IMR-90 (cell line): Measurements from ENCODE around the gene FAM186B. TPM values are rescaled to one million over a fixed set of nuclear protein-coding genes. Genes with fewer than 3 reads are reported as not detected.

Source experiments
- ATAC-seq: fragments of 200-7000 bp; cut with Tn5 transposase; 2 replicates; pipeline ENCODE4 v1.9.1; 2020; ENCODE audit warnings: low read depth, mild to moderate bottlenecking, moderate library complexity
- BruUV-seq: library from RNA; stranded (reverse); fragments of 400-500 nt; replicated peaks from 2 replicates; lab custom pipeline; 2021; lab: Mats Ljungman, UMichigan
- CTCF ChIA-PET: fragments of 300-600 bp; formaldehyde crosslinking; extraction: SDS; loops from one replicate; lab custom pipeline; 2021; ENCODE audit warnings: antibody characterized with exemption; lab: Yijun Ruan, JAX
- POLR2A ChIA-PET: fragments of 300-600 bp; sonication (Branson Sonifier 250); formaldehyde crosslinking; loops from one replicate; lab custom pipeline; 2022; ENCODE audit warnings: antibody characterized with exemption; ENCODE audit not compliant: unreplicated experiment; lab: Charles Lee
- DNase-seq: peaks from one replicate; pipeline ENCODE4 v3.0.0; 2013
- H2AFZ ChIP-seq: replicated peaks from 2 replicates; pipeline ENCODE3; 2013; ENCODE audit warnings: low read length, mild to moderate bottlenecking; ENCODE audit not compliant: poor library complexity
- H2AK5ac ChIP-seq: 2 replicates; pipeline ENCODE4 v1.6.1; 2013; ENCODE audit warnings: low read depth, low read length, inconsistent platforms
- H2AK9ac ChIP-seq: replicated peaks from 2 replicates; pipeline ENCODE3; 2013; ENCODE audit warnings: mild to moderate bottlenecking, low read depth, low read length, moderate library complexity; ENCODE audit not compliant: poor library complexity
- H2BK120ac ChIP-seq: 2 replicates; pipeline ENCODE4 v1.6.1; 2013; ENCODE audit warnings: low read depth, low read length, inconsistent platforms
- H2BK15ac ChIP-seq: 3 replicates; pipeline ENCODE4 v1.6.1; 2013; ENCODE audit warnings: low read depth, low read length, inconsistent platforms
- H2BK20ac ChIP-seq: 2 replicates; pipeline ENCODE4 v1.6.1; 2013; ENCODE audit warnings: low read depth, mild to moderate bottlenecking, inconsistent platforms, low read length, moderate library complexity
- H2BK5ac ChIP-seq: 2 replicates; pipeline ENCODE4 v1.6.1; 2013; ENCODE audit warnings: mild to moderate bottlenecking, low read depth, low read length, inconsistent platforms; ENCODE audit not compliant: poor library complexity, severe bottlenecking
- H3K14ac ChIP-seq: replicated peaks from 2 replicates; pipeline ENCODE4 v1.6.1; 2013; ENCODE audit warnings: low read depth, low read length, inconsistent platforms
- H3K18ac ChIP-seq: 2 replicates; pipeline ENCODE4 v1.6.1; 2013; ENCODE audit warnings: low read depth, low read length, control low read depth
- H3K23ac ChIP-seq: 2 replicates; pipeline ENCODE4 v1.6.1; 2013; ENCODE audit warnings: low read depth, low read length, inconsistent platforms
- H3K27ac ChIP-seq: 2 replicates; pipeline ENCODE4 v1.5.1; 2013; ENCODE audit warnings: mild to moderate bottlenecking, control low read depth, low read length; ENCODE audit not compliant: insufficient read depth
- H3K27me3 ChIP-seq: 2 replicates; pipeline ENCODE4 v1.6.1; 2013; ENCODE audit warnings: low read length; ENCODE audit not compliant: control insufficient read depth, insufficient read depth
- H3K36me3 ChIP-seq: 2 replicates; pipeline ENCODE4 v1.6.1; 2013; ENCODE audit warnings: low read length, mixed read lengths; ENCODE audit not compliant: control insufficient read depth, insufficient read depth
- H3K4ac ChIP-seq: 2 replicates; pipeline ENCODE4 v1.6.1; 2013; ENCODE audit warnings: low read depth, low read length, inconsistent platforms
- H3K4me1 ChIP-seq: 2 replicates; pipeline ENCODE4 v1.6.1; 2013; ENCODE audit warnings: low read length, mixed read lengths; ENCODE audit not compliant: control insufficient read depth, insufficient read depth
- H3K4me2 ChIP-seq: 2 replicates; pipeline ENCODE4 v1.6.1; 2013; ENCODE audit warnings: low read depth, mild to moderate bottlenecking, control low read depth, low read length, moderate library complexity
- H3K4me3 ChIP-seq: 2 replicates; pipeline ENCODE4 v1.5.1; 2013; ENCODE audit warnings: low read depth, mild to moderate bottlenecking, control low read depth, low read length, moderate library complexity; ENCODE audit not compliant: insufficient read depth
- H3K56ac ChIP-seq: 2 replicates; pipeline ENCODE4 v1.6.1; 2013; ENCODE audit warnings: low read length, inconsistent platforms; ENCODE audit not compliant: insufficient read depth; ENCODE audit errors: extremely low read depth
- H3K79me1 ChIP-seq, 2 experiments: 2 replicates each; pipeline ENCODE4 v1.6.1; 2013; ENCODE audit warnings: low read length in 2 of 2, inconsistent platforms in 1 of 2, low read depth in 1 of 2
- H3K9ac ChIP-seq: 2 replicates; pipeline ENCODE4 v1.6.1; 2013; ENCODE audit warnings: low read depth, low read length, control low read depth
- H3K9me1 ChIP-seq: 2 replicates; pipeline ENCODE4 v1.6.1; 2013; ENCODE audit warnings: low read length, inconsistent platforms; ENCODE audit not compliant: insufficient read depth
- H3K9me3 ChIP-seq: 2 replicates; pipeline ENCODE4 v1.6.1; 2013; ENCODE audit warnings: low read length; ENCODE audit not compliant: control insufficient read depth, insufficient read depth
- H4K20me1 ChIP-seq: 2 replicates; pipeline ENCODE4 v1.6.1; 2013; ENCODE audit warnings: low read length, inconsistent platforms; ENCODE audit not compliant: insufficient read depth
- H4K5ac ChIP-seq: 2 replicates; pipeline ENCODE4 v1.6.1; 2013; ENCODE audit warnings: mild to moderate bottlenecking, low read depth, low read length, control low read depth
- H4K8ac ChIP-seq, 2 experiments: 2 replicates each; pipeline ENCODE4 v1.6.1; 2013; ENCODE audit warnings: low read depth in 2 of 2, low read length in 2 of 2, control low read depth in 1 of 2, inconsistent platforms in 1 of 2
- H4K91ac ChIP-seq: 2 replicates; pipeline ENCODE4 v1.6.1; 2013; ENCODE audit warnings: low read depth, low read length, inconsistent platforms; ENCODE audit not compliant: insufficient read depth
- BHLHE40 ChIP-seq: fragments of 150-350 bp; IDR thresholded peaks from 2 replicates; pipeline ENCODE4 v1.6.1; 2016; ENCODE audit warnings: mild to moderate bottlenecking, low read depth, low read length
- ELK1 ChIP-seq: fragments of 150-350 bp; IDR thresholded peaks from 2 replicates; pipeline ENCODE4 v1.6.1; 2016; ENCODE audit warnings: low read depth, mild to moderate bottlenecking, low read length, moderate library complexity, borderline replicate concordance
- MAFK ChIP-seq: IDR thresholded peaks from 2 replicates; pipeline ENCODE4 v1.6.1; 2012; ENCODE audit warnings: low read depth, low read length, improper control_type of control experiment
- MXI1 ChIP-seq: IDR thresholded peaks from 2 replicates; pipeline ENCODE4 v1.6.1; 2012; ENCODE audit warnings: low read depth, mild to moderate bottlenecking, low read length, moderate library complexity, borderline replicate concordance
- POLR2A ChIP-seq: IDR thresholded peaks from 2 replicates; pipeline ENCODE4 v1.6.1; 2012; ENCODE audit warnings: mild to moderate bottlenecking, low read depth, low read length
- RAD21 ChIP-seq: IDR thresholded peaks from 2 replicates; pipeline ENCODE4 v1.6.1; 2012; ENCODE audit warnings: low read length, improper control_type of control experiment
- SMC3 ChIP-seq: fragments of 150-350 bp; IDR thresholded peaks from 2 replicates; pipeline ENCODE4 v1.6.1; 2016; ENCODE audit warnings: low read depth, mild to moderate bottlenecking, antibody characterized with exemption, low read length, moderate library complexity
- USF2 ChIP-seq: fragments of 150-350 bp; IDR thresholded peaks from 2 replicates; pipeline ENCODE4 v1.6.1; 2017; ENCODE audit warnings: mild to moderate bottlenecking, antibody characterized with exemption, low read length, low read depth
- WGBS, 2 experiments: methylation state at CpG; one replicate each; pipeline versions ENCODE4 v1.1.5 to v1.1.7; 2013; ENCODE audit warnings: missing lambda C conversion rate in 2 of 2; ENCODE audit not compliant: insufficient read length in 1 of 2; ENCODE audit errors: extremely low coverage in 2 of 2; 5-methylcytosine and 5-hydroxymethylcytosine counted together
- dilution Hi-C: fragments of 300-500 bp; cut with HindIII; formaldehyde crosslinking; loops from one replicate; pipeline ENCODE4 v1.14.3; 2018; ENCODE audit warnings: low sequenced_read_pairs; ENCODE audit not compliant: unreplicated experiment
- in situ Hi-C: fragments of 300-500 bp; cut with MboI; formaldehyde crosslinking; loops from 3 replicates; pipeline ENCODE4 v1.14.3; 2019; ENCODE audit warnings: low sequenced_read_pairs, inconsistent platforms, mixed read lengths
- intact Hi-C: fragments of 100-400 bp; cut with micrococcal nuclease; formaldehyde crosslinking; loops from 2 replicates; pipeline ENCODE4 v1.10.0; 2022
- polyA plus RNA-seq, 3 experiments: library from polyadenylated mRNA; depleted of rRNA; stranded (reverse); fragments of >200 nt; gene quantifications; 2 replicates each; pipeline ENCODE4 v1.2.3, GENCODE V29; 2012; ENCODE audit warnings: low replicate concordance in 1 of 3
- total RNA-seq: library from RNA; depleted of rRNA; stranded (reverse); fragments of >200 nt; gene quantifications from 2 replicates; pipeline ENCODE4 v1.2.3, GENCODE V29; 2012

FAM186B gene
- total and polyA plus RNA-seq, 2 of the 4 experiments (the other 2 are of a cell fraction): 0.10 to 0.18 TPM

DNA sequence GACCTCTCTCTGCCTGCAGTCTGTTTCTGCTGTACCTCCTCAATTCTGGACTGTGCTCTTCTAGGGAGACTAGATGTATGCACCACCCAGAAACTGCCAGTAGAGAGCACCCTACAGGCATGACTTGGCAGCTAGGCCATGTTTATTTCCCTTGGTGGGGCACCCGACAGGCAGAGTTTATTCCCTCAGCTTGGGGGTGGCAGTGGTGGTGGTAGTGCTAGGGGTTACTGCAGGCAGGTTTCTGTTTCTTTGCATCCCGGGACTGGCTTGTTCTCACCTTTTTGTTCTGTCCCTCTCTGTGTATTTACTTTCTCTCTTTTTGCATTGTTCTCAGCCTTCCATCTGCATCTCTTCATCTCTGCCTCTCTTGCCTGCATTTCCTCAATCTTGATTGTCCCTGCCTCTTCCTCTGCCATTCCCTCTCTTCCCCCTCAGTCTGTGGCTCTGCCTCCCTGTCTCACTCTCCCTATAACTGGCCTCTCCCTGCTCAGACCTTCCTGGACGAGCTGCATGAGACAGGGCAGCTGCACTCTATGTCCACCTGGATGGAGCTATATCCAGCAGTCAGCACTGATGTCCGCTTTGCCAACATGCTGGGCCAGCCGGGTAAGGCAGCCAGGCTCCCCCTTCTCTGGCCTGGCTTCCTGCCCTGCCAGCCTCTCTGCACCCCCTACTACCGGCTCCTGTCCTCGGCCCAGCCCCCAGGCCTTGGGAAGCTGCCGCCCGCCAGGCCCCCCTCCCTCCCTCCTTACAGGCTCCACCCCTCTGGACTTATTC is 31.7 kb upstream of the FAM186B start (continued):
- TF ChIP-seq SMC3 (peak; percentile 74), MXI1 (no peak), MAFK (no peak)

- no peak for TF ChIP-seq SMC3
- no peak for TF ChIP-seq RAD21
- TF ChIP-seq BHLHE40: no peak
- no peak for TF ChIP-seq POLR2A
- TF ChIP-seq USF2: no peak
- no peak for TF ChIP-seq ELK1
- no peak overlapping the region for H3K4ac ChIP-seq
- no peak overlapping the region for H2BK120ac ChIP-seq
- no peak overlapping the region for H2AFZ ChIP-seq
- H3K18ac ChIP-seq: no peak overlapping the region
- H3K9me3 ChIP-seq: no peaks in the 10 kb centered on the region
- H3K9ac ChIP-seq: no peak overlapping the region; the same call in 1 of the 2 replicates
- H3K4me2 ChIP-seq: no peak overlapping the region
- no peak overlapping the region for H2BK5ac ChIP-seq
- peaks cover 3% of the 10 kb centered on the region; the same call in 1 of the 2 replicates for H4K20me1 ChIP-seq
- no peak overlapping the region for H4K8ac ChIP-seq
- in situ Hi-C loops (no loop called here), intact Hi-C loops (loop anchor here (2.0 kb wide), 2 partner anchors 70 to 126 kb away; partner anchors contain the start of gene FMNL3), dilution Hi-C loops (no loop called here)
- H3K4me1 ChIP-seq: peaks cover 5% of the 10 kb centered on the region; the same call in 1 of the 2 replicates
- no peak overlapping the region for H3K4me3 ChIP-seq
- no peak overlapping the region for H4K91ac ChIP-seq
- H3K14ac ChIP-seq: no peak overlapping the region
- DNase-seq (no peak), ATAC-seq (no peak)
- peaks cover 20% of the 10 kb centered on the region for H3K36me3 ChIP-seq
- BruUV-seq: no TSS peak
- no peak overlapping the region for H2BK15ac ChIP-seq
- no peak overlapping the region for H3K23ac ChIP-seq
- H3K27ac ChIP-seq: no peak overlapping the region
- H3K27me3 ChIP-seq: no peaks in the 10 kb centered on the region
- 81% methylated on average over 11 of the region's 13 CpGs; no CpG with 5 or more reads in 1 of the 2 experiments for WGBS, 2 experiments
- ChIA-PET CTCF (interaction anchor here (1.6 kb wide), 1 partner anchor 18 kb away, joined by 4 read pairs; no protein-coding TSS in a partner anchor), POLR2A (no interaction called here)
- no peak overlapping the region for H4K5ac ChIP-seq
- H2AK5ac ChIP-seq: no peak overlapping the region
- H2BK20ac ChIP-seq: no peak overlapping the region
- no peak overlapping the region for H3K56ac ChIP-seq
- peak overlapping the region; percentile 17 for H2AK9ac ChIP-seq
- no peaks in the 10 kb centered on the region; a peak in 1 of 4 replicates for H3K79me1 ChIP-seq
- H3K9me1 ChIP-seq: no peaks in the 10 kb centered on the region
These were observed 31.1 kb upstream of the FAM186B start for GRCh38 chr12:49636574-49636973.
